IgD-negative memory B cell (primary cell): ENCODE results near the gene ADRB2. TPM values are rescaled to one million over a fixed set of nuclear protein-coding genes. Genes with fewer than 3 reads are reported as not detected.

ENCODE experiments used
- H3K27ac Mint-ChIP-seq, 3 donors: one replicate each; pipeline ENCODE4 v1.8.0; 2020 to 2022; ENCODE audit warnings: mild to moderate bottlenecking in 3 of 3, mixed read lengths in 3 of 3, moderate library complexity in 1 of 3
- H3K27me3 Mint-ChIP-seq: one replicate; pipeline ENCODE4 v1.8.0; 2021; ENCODE audit warnings: mixed read lengths
- H3K36me3 Mint-ChIP-seq: one replicate; pipeline ENCODE4 v1.8.0; 2020; ENCODE audit warnings: mild to moderate bottlenecking, mixed read lengths
- H3K4me1 Mint-ChIP-seq, 3 donors: one replicate each; pipeline ENCODE4 v1.8.0; 2020 to 2022; ENCODE audit warnings: mixed read lengths in 3 of 3, mild to moderate bottlenecking in 1 of 3
- H3K4me3 Mint-ChIP-seq, 4 donors: one replicate each; pipeline ENCODE4 v1.8.0; 2020 to 2022; ENCODE audit warnings: mild to moderate bottlenecking in 4 of 4, mixed read lengths in 4 of 4, moderate library complexity in 3 of 4
- H3K9me3 Mint-ChIP-seq, 3 donors: one replicate each; pipeline ENCODE4 v1.8.0; 2020 to 2021; ENCODE audit warnings: mixed read lengths in 3 of 3, mild to moderate bottlenecking in 1 of 3
- polyA plus RNA-seq: library from polyadenylated mRNA; unstranded; fragments of 300-500 nt; fragmentation: Illumina TruSeq; gene quantifications from one replicate; pipeline ENCODE4 v1.2.3, GENCODE V29; 2021

ADRB2 gene
- polyA plus RNA-seq, 1 donor from 2014 or later: 9.1 TPM

GRCh38 chr5:148846930-148847329, 20.5 kb downstream of the ADRB2 start:
- H3K4me3 Mint-ChIP-seq: no peak overlapping the region
- peaks cover 18 to 28% (median 25%) of the 10 kb centered on the region in 3 donors for H3K4me1 Mint-ChIP-seq
- H3K36me3 Mint-ChIP-seq: peaks cover 11% of the 10 kb centered on the region
- H3K9me3 Mint-ChIP-seq: no peaks in the 10 kb centered on the region
- no peak overlapping the region for H3K27ac Mint-ChIP-seq
- no peaks in the 10 kb centered on the region for H3K27me3 Mint-ChIP-seq

GRCh38 chr5:148847456-148847855, 21.0 kb downstream of the ADRB2 start:
- H3K9me3 Mint-ChIP-seq: no peaks in the 10 kb centered on the region
- peaks cover 18 to 30% (median 26%) of the 10 kb centered on the region in 3 donors for H3K4me1 Mint-ChIP-seq
- H3K36me3 Mint-ChIP-seq: peaks cover 8% of the 10 kb centered on the region
- H3K27ac Mint-ChIP-seq: peak overlapping the region in 1 of 3 donors; percentile 25
- no peak overlapping the region for H3K4me3 Mint-ChIP-seq
- no peaks in the 10 kb centered on the region for H3K27me3 Mint-ChIP-seq

DNA sequence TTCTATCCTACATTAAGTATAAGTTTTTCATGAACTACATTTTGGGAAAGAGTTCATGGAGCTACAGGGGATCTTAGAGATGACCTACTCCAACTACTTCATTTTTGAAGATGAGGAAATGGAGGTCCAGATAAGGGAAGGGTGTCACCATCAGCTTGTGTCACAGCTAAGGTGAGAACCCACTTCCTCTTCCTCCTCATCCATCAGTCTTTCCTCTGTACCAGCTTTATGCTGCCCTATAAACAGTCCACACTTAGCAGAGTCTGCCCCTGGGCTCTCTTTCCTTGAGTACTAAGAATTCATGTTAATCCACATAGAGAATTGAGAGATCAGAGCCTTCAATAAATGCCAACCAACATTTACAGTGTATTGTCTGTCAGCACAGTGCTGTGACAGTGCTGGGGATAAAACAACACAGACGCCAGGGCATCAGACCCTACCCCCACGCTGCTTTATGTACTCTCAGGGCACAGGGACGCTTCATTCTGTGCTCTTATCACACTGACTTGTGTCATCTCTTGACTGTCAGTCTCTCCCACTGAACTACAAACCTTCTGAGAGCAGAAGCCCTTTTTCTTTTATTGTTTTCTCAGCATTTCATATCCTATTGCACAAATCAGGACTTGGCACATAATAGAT, 22.1 kb downstream of the ADRB2 start:
- Mint-ChIP-seq H3K36me3 (peaks cover 8% of the 10 kb centered on the region), H3K27me3 (no peaks in the 10 kb centered on the region), H3K4me3 (peak overlapping the region in 3 of 4 donors; percentile 35 to 70 (median 63)), H3K9me3 (no peaks in the 10 kb centered on the region), H3K27ac (peak overlapping the region in 2 of 3 donors; percentile 7 to 63), H3K4me1 (peaks cover 18 to 28% (median 24%) of the 10 kb centered on the region in 3 donors)

DNA sequence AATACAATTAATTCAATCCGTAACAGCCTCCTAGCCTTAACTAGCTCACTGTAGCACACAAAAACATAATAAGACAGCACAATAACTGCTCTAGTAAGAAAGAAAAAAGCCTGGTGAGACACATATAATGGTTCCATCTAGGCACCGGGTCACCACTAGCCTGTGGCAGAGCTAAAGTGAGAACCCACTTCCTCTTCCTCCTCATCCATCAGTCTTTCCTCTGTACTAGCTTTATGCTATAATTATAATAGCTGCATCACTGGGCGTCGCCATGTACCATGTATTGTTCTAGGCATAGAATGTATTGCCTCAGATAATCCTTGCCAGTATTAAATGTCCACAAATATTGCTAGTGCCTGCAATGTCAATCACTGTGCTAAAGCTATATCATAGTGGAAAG, 23.1 kb downstream of the ADRB2 start:
- H3K9me3 Mint-ChIP-seq: no peaks in the 10 kb centered on the region
- H3K4me3 Mint-ChIP-seq: peak overlapping the region in 2 of 4 donors; percentile 46 to 65
- peaks cover 18 to 33% (median 27%) of the 10 kb centered on the region in 3 donors for H3K4me1 Mint-ChIP-seq
- H3K27me3 Mint-ChIP-seq: no peaks in the 10 kb centered on the region
- H3K27ac Mint-ChIP-seq: peak overlapping the region in 1 of 3 donors; percentile 65
- H3K36me3 Mint-ChIP-seq: peaks cover 11% of the 10 kb centered on the region

GRCh38 chr5:148850836-148851235, 24.4 kb downstream of the ADRB2 start:
- H3K9me3 Mint-ChIP-seq: no peaks in the 10 kb centered on the region
- H3K27me3 Mint-ChIP-seq: peaks cover 2% of the 10 kb centered on the region
- peaks cover 11% of the 10 kb centered on the region for H3K36me3 Mint-ChIP-seq
- H3K27ac Mint-ChIP-seq: no peak overlapping the region
- no peak overlapping the region for H3K4me3 Mint-ChIP-seq
- peaks cover 21 to 35% (median 21%) of the 10 kb centered on the region in 3 donors for H3K4me1 Mint-ChIP-seq

DNA sequence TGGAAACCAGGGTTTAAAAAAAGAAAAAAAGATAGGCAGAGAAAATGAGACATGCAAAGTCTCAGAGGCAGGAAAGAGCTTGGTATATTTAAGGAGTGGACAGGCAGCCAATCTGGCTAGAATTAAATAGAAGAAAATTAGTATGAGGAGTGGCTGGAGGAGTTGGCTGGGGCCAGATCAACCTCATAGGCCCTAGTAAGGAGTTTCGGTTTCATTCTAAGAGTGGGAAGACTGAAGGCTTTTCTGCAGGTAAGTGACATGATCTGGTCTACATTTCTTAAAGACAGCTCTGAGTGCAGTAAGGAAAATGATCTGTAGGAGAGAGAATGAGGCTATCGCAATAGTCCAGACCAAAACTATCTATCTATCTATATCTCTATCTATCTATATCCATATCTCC, 27.5 kb downstream of the ADRB2 start:
- Mint-ChIP-seq H3K4me3 (no peak overlapping the region), H3K27ac (peak overlapping the region in 1 of 3 donors; percentile 4), H3K4me1 (peaks cover 12 to 27% (median 12%) of the 10 kb centered on the region in 3 donors)

GRCh38 chr5:148855249-148856008, 29.0 kb downstream of the ADRB2 start:
- Mint-ChIP-seq H3K27ac (peak overlapping the region in 2 of 3 donors; percentile 28 to 62), H3K4me3 (no peak overlapping the region), H3K4me1 (peaks cover 2 to 17% (median 3%) of the 10 kb centered on the region in 3 donors), H3K9me3 (no peaks in the 10 kb centered on the region), H3K27me3 (peaks cover 2% of the 10 kb centered on the region), H3K36me3 (peaks cover 7% of the 10 kb centered on the region)

More for the DNA sequence above, 27.5 kb downstream of the ADRB2 start:
- peaks cover 7% of the 10 kb centered on the region for H3K36me3 Mint-ChIP-seq
- H3K27me3 Mint-ChIP-seq: peaks cover 2% of the 10 kb centered on the region
- no peaks in the 10 kb centered on the region for H3K9me3 Mint-ChIP-seq

GRCh38 chr5:148856009-148856367, 29.6 kb downstream of the ADRB2 start:
- Mint-ChIP-seq H3K27ac (peak overlapping the region in 2 of 3 donors; percentile 26 to 81), H3K36me3 (peaks cover 7% of the 10 kb centered on the region), H3K4me3 (no peak overlapping the region), H3K27me3 (peaks cover 2% of the 10 kb centered on the region), H3K9me3 (no peaks in the 10 kb centered on the region), H3K4me1 (peaks cover 2 to 17% (median 3%) of the 10 kb centered on the region in 3 donors)

DNA sequence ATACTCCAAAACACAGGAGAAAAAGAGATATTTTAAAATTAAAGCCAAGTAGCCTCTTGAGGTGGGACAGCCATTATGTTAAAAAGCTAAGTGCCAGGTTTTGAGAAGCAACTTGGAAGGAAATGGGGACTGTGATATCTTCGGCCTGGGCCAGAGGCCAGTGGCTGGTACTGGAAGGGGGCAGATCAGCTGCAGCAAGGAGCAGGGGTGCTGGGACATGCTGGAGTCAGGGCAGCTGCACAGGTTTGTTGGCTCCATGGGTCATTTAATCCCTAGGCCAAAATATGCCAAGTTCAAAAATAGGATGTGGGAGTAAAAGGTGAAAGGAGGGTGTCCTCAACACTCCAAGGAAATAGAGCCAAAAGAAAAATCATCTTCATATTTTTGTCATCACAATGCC, 30.0 kb downstream of the ADRB2 start:
- peak overlapping the region in 2 of 3 donors; percentile 26 to 81 for H3K27ac Mint-ChIP-seq
- H3K9me3 Mint-ChIP-seq: no peaks in the 10 kb centered on the region
- no peak overlapping the region for H3K4me3 Mint-ChIP-seq
- H3K4me1 Mint-ChIP-seq: peaks cover 2 to 17% (median 3%) of the 10 kb centered on the region in 3 donors
- peaks cover 3% of the 10 kb centered on the region for H3K36me3 Mint-ChIP-seq
- peaks cover 2% of the 10 kb centered on the region for H3K27me3 Mint-ChIP-seq

DNA sequence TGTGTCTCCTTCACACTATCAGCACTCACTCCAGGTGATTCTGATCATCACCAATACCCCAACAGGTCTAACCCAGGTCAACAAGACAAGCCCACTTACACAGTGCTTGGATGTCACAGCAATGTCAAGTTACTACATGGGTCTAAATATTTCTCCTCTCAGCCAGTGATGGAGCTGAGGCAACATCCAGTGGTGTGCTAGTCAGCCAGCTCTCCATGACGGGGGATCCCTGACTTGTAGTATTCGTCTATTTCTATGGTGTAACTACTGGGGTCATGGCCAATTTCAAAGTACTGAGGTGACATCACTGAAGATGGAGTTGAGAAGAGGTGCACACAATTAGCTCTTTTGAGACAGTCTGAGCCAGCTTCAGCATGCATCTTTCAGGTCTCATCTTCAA, 31.1 kb downstream of the ADRB2 start:
- Mint-ChIP-seq H3K4me3 (no peak overlapping the region), H3K27ac (no peak overlapping the region), H3K36me3 (peaks cover 3% of the 10 kb centered on the region), H3K4me1 (peaks cover 0 to 12% (median 3%) of the 10 kb centered on the region in 3 donors), H3K9me3 (peaks cover 0 to 2% (median 0%) of the 10 kb centered on the region in 3 donors), H3K27me3 (peaks cover 2% of the 10 kb centered on the region)

DNA sequence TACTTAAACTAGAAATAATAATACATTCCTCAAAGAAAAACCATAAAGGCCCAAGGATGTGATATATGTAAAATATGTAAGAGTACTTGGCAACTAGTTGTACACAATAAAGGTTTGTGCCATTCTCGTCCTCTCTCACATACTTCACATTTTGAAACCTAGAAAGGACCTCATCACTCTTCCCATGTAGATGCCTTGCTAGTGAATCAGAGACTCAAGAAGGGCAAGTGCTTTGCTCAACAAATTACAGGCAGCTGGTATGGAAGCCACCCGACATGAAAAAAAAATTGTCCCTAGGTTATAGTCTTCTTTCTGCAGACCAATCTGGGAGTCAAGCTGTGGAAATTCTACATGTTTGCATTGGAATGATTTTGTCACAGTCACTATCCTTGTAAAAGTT, 31.7 kb downstream of the ADRB2 start:
- peaks cover 6% of the 10 kb centered on the region for H3K36me3 Mint-ChIP-seq
- H3K27ac Mint-ChIP-seq: no peak overlapping the region
- peaks cover 0 to 2% (median 0%) of the 10 kb centered on the region in 3 donors for H3K9me3 Mint-ChIP-seq
- no peak overlapping the region for H3K4me3 Mint-ChIP-seq
- H3K4me1 Mint-ChIP-seq: peaks cover 0 to 11% (median 3%) of the 10 kb centered on the region in 3 donors
- H3K27me3 Mint-ChIP-seq: peaks cover 2% of the 10 kb centered on the region

GRCh38 chr5:148858547-148858946, 32.1 kb downstream of the ADRB2 start:
- Mint-ChIP-seq H3K27ac (no peak overlapping the region), H3K4me3 (no peak overlapping the region), H3K27me3 (peaks cover 2% of the 10 kb centered on the region), H3K4me1 (peaks cover 0 to 11% (median 3%) of the 10 kb centered on the region in 3 donors), H3K36me3 (peaks cover 7% of the 10 kb centered on the region), H3K9me3 (peaks cover 0 to 2% (median 0%) of the 10 kb centered on the region in 3 donors)

DNA sequence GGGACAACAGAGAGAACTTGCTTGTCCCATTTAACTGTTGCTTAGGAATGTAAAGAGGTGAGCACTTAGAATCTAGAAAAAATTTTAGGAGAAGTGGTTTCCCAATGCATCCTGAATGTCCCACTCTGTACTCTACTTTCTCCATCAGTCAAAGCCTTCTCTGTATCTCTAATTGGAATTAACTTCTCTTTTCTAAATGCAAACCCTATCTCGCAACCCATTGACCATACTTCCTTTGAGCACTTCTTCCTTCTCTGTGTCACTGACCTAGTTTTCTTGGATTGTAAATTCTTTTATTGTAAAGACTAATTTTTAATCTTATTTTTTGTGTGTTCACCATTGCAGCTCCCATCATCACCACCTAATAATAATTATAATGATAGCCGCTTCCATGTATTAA, 33.3 kb downstream of the ADRB2 start:
- Mint-ChIP-seq H3K27ac (no peak overlapping the region), H3K4me1 (peaks cover 0 to 3% (median 0%) of the 10 kb centered on the region in 3 donors), H3K36me3 (peaks cover 4% of the 10 kb centered on the region), H3K9me3 (peaks cover 0 to 2% (median 0%) of the 10 kb centered on the region in 3 donors), H3K4me3 (no peak overlapping the region), H3K27me3 (peaks cover 2% of the 10 kb centered on the region)

DNA sequence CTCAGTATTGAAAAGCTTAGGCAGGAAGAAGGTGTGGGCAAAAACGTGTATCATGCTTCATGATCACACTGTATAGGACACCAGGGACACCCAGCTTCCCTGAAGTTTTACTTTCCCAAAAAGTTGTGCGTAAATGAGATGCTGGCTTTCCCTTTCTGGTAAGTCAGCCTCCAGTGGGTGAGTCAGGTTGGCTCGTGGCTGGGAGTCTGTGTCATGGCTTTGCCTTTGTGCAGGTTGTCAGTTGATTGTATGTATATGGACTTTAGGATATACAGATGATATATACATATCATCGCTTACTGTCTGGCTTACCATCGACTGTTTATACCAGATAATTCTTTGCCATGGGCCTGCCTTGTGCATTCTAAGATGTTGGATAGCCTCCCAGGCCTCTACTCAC, 34.2 kb downstream of the ADRB2 start:
- Mint-ChIP-seq H3K4me1 (peaks cover 0 to 1% (median 0%) of the 10 kb centered on the region in 3 donors), H3K36me3 (peaks cover 4% of the 10 kb centered on the region), H3K27ac (no peak overlapping the region), H3K9me3 (peaks cover 0 to 2% (median 0%) of the 10 kb centered on the region in 3 donors), H3K4me3 (no peak overlapping the region), H3K27me3 (no peaks in the 10 kb centered on the region)

DNA sequence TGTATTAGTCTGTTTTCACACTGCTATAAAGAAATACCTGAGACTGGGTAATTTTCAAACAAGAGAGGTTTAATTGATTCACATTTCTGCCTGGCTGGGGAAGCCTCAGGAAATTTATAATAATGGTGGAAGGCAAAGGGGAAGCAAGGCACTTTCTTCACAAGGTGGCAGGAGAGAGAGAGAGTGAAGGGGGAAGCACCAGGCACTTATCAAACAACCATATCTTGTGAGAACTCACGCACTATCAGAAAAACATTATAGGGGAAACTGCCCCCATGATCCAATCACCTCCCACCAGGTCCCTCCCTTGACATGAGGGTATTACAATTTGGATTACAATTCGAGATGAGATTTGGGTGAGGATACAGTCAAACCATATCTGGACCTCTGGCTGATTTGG, 34.7 kb downstream of the ADRB2 start:
- Mint-ChIP-seq H3K4me1 (peaks cover 0 to 2% (median 0%) of the 10 kb centered on the region in 3 donors), H3K4me3 (no peak overlapping the region), H3K27me3 (no peaks in the 10 kb centered on the region), H3K9me3 (peaks cover 0 to 2% (median 0%) of the 10 kb centered on the region in 3 donors), H3K36me3 (peaks cover 4% of the 10 kb centered on the region), H3K27ac (no peak overlapping the region)
